ENCODE results near the gene XYLT2.
"Not testable (repeated sequence)": the region's sequence is repeated elsewhere in the genome, so short reads cannot be mapped to it uniquely, and the experiment has no call there.

XYLT2 gene

GRCh38 chr17:50397111-50397918 is 51.4 kb downstream of the XYLT2 start, which contains the start of gene LRRC59:
TSS of gene LRRC59 (minus strand) at chr17:50397523. CDS start at chr17:50397317, 206 bp downstream.
- Histone ChIP-seq H3K4me3 (ENCODE audit: low read length, poor library complexity, severe bottlenecking) (peak within 1 kb of the TSS; percentile 98), H3K36me3 (ENCODE audit: insufficient read depth, low read length) (peaks cover 26% of the 10 kb centered on the region; the same call in 1 of the 2 replicates), H3K4me1 (ENCODE audit: insufficient read depth, low read length, poor library complexity, severe bottlenecking) (peaks cover 25% of the 10 kb centered on the region), H3K27me3 (ENCODE audit: insufficient read depth, low read length, poor library complexity, severe bottlenecking) (no peaks in the 10 kb centered on the region), H3F3A (ENCODE audit: low read depth) (no peaks in the 10 kb centered on the region), H2AFZ (ENCODE audit: low read length) (peak within 1 kb of the TSS; percentile 99), H3K79me2 (ENCODE audit: insufficient read depth, low read length) (peaks cover 50% of the 10 kb centered on the region), H3K9me3 (ENCODE audit: insufficient read depth, low read depth, low read length) (no peaks in the 10 kb centered on the region), H4K20me1 (ENCODE audit: insufficient read depth, low read length, poor library complexity, severe bottlenecking) (peaks cover 45% of the 10 kb centered on the region), H3K9ac (ENCODE audit: low read depth, low read length, poor library complexity, severe bottlenecking) (peak within 1 kb of the TSS; percentile 98), H3K4me2 (ENCODE audit: low read depth, low read length, poor library complexity, severe bottlenecking) (peak within 1 kb of the TSS; percentile 96), H3K9me2 (replicated peaks; ENCODE audit: low read depth, low read length) (no peaks in the 10 kb centered on the region)
- TF ChIP-seq EZH2phosphoT487 (IDR thresholded peaks at IDR 0.05; ENCODE audit: borderline replicate concordance) (no peak), CTCF (conservative IDR thresholded peaks at IDR 0.05; ENCODE audit: low read length) (peak; percentile 86)

DNA sequence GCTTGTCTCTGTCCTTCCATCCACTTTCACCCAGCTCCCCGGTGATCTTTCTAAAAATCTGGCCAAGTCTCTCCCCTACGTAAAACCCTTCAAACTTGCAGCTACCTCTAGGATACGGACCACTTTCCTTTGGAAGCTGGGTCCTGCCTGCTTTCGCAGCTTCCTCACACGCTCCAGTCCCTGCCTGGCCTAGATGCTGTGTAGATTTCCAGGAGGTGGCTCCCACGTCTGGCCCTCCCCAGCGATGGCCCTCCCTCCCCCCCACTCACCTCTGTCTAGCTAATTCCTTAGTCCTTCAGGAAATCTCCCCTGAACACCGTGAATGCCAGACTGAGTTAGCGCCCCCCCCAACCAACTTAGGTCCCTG is 52.0 kb downstream of the XYLT2 start:
- Histone ChIP-seq H3K9ac (ENCODE audit: low read depth, low read length, poor library complexity, severe bottlenecking) (peak overlapping the region; percentile 98), H3K9me3 (ENCODE audit: insufficient read depth, low read depth, low read length) (no peaks in the 10 kb centered on the region), H3K4me3 (ENCODE audit: low read length, poor library complexity, severe bottlenecking) (peak overlapping the region; percentile 98), H3K4me2 (ENCODE audit: low read depth, low read length, poor library complexity, severe bottlenecking) (peak overlapping the region; percentile 96), H3F3A (ENCODE audit: low read depth) (no peaks in the 10 kb centered on the region), H3K79me2 (ENCODE audit: insufficient read depth, low read length) (peaks cover 44% of the 10 kb centered on the region), H3K9me2 (replicated peaks; ENCODE audit: low read depth, low read length) (no peaks in the 10 kb centered on the region), H3K27me3 (ENCODE audit: insufficient read depth, low read length, poor library complexity, severe bottlenecking) (no peaks in the 10 kb centered on the region), H4K20me1 (ENCODE audit: insufficient read depth, low read length, poor library complexity, severe bottlenecking) (peaks cover 41% of the 10 kb centered on the region), H3K4me1 (ENCODE audit: insufficient read depth, low read length, poor library complexity, severe bottlenecking) (peaks cover 25% of the 10 kb centered on the region), H3K36me3 (ENCODE audit: insufficient read depth, low read length) (peaks cover 20% of the 10 kb centered on the region; the same call in 1 of the 2 replicates), H2AFZ (ENCODE audit: low read length) (peak overlapping the region; percentile 99)
- TF ChIP-seq CTCF (conservative IDR thresholded peaks at IDR 0.05; ENCODE audit: low read length) = no peak
- TF ChIP-seq EZH2phosphoT487 (IDR thresholded peaks at IDR 0.05; ENCODE audit: borderline replicate concordance) = no peak

DNA sequence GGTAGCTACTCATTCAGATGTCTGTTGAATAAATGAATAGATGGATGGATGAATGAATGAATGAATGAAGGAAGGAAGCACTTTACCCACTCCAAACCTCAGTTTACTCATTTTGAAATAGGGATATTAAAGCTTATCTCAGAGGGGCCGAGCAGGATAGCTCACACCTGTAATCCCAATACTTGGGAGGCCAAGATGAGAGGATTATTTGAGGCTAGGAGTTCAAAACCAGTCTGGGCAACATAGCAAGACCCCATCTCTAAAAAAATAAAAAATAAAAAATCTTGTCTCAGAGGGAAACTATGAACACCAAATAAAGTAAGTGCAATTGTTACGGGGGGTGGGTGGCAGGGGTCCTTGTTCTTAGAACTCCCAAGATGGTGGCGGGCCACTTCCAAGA is 52.7 kb downstream of the XYLT2 start:
- H3K9me3 ChIP-seq (ENCODE audit: insufficient read depth, low read depth, low read length); H3K4me3 ChIP-seq (ENCODE audit: low read length, poor library complexity, severe bottlenecking); H3K9me2 ChIP-seq (replicated peaks; ENCODE audit: low read depth, low read length); H2AFZ ChIP-seq (ENCODE audit: low read length); H3K27me3 ChIP-seq (ENCODE audit: insufficient read depth, low read length, poor library complexity, severe bottlenecking); H3K4me2 ChIP-seq (ENCODE audit: low read depth, low read length, poor library complexity, severe bottlenecking); H3F3A ChIP-seq (ENCODE audit: low read depth); H3K9ac ChIP-seq (ENCODE audit: low read depth, low read length, poor library complexity, severe bottlenecking): not testable (repeated sequence)
- Histone ChIP-seq H3K4me1 (ENCODE audit: insufficient read depth, low read length, poor library complexity, severe bottlenecking) (peaks cover 25% of the 10 kb centered on the region), H3K36me3 (ENCODE audit: insufficient read depth, low read length) (peaks cover 13% of the 10 kb centered on the region; the same call in 1 of the 2 replicates), H3K79me2 (ENCODE audit: insufficient read depth, low read length) (peaks cover 37% of the 10 kb centered on the region), H4K20me1 (ENCODE audit: insufficient read depth, low read length, poor library complexity, severe bottlenecking) (peaks cover 34% of the 10 kb centered on the region)

GRCh38 chr17:50399591-50399990 is 53.7 kb downstream of the XYLT2 start:
- H4K20me1 ChIP-seq (ENCODE audit: insufficient read depth, low read length, poor library complexity, severe bottlenecking) = peaks cover 27% of the 10 kb centered on the region
- H3K4me3 ChIP-seq (ENCODE audit: low read length, poor library complexity, severe bottlenecking); H2AFZ ChIP-seq (ENCODE audit: low read length); H3K9ac ChIP-seq (ENCODE audit: low read depth, low read length, poor library complexity, severe bottlenecking); H3K27me3 ChIP-seq (ENCODE audit: insufficient read depth, low read length, poor library complexity, severe bottlenecking); H3K4me2 ChIP-seq (ENCODE audit: low read depth, low read length, poor library complexity, severe bottlenecking); H3K9me3 ChIP-seq (ENCODE audit: insufficient read depth, low read depth, low read length); H3K9me2 ChIP-seq (replicated peaks; ENCODE audit: low read depth, low read length); H3K36me3 ChIP-seq (ENCODE audit: insufficient read depth, low read length); H3F3A ChIP-seq (ENCODE audit: low read depth): not testable (repeated sequence)
- H3K4me1 ChIP-seq (ENCODE audit: insufficient read depth, low read length, poor library complexity, severe bottlenecking) = peaks cover 25% of the 10 kb centered on the region
- peaks cover 28% of the 10 kb centered on the region for H3K79me2 ChIP-seq (ENCODE audit: insufficient read depth, low read length)

DNA sequence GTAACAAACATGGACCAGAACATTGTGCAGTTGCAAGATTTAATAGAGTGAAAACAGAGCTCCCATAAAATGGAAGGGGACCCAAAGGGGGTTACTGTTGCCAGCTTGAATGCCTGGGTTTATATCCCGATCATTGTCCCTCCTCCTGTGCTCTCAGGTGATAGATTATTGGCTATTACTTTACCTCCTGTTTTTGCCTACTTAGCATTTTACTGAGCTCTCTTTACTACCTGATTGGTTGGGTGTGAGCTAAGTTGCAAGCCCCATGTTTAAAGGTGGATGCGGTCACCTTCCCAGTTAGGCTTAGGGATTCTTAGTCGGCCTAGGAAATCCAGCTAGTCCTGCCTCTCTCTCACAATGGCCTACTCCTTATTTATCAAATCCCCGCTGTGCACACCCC is 59.4 kb downstream of the XYLT2 start:
- not testable (repeated sequence) for H2AFZ ChIP-seq (ENCODE audit: low read length); H3K9me3 ChIP-seq (ENCODE audit: insufficient read depth, low read depth, low read length); H3K27me3 ChIP-seq (ENCODE audit: insufficient read depth, low read length, poor library complexity, severe bottlenecking); H3F3A ChIP-seq (ENCODE audit: low read depth); H3K79me2 ChIP-seq (ENCODE audit: insufficient read depth, low read length); H3K9me2 ChIP-seq (replicated peaks; ENCODE audit: low read depth, low read length); H4K20me1 ChIP-seq (ENCODE audit: insufficient read depth, low read length, poor library complexity, severe bottlenecking); H3K36me3 ChIP-seq (ENCODE audit: insufficient read depth, low read length); H3K4me3 ChIP-seq (ENCODE audit: low read length, poor library complexity, severe bottlenecking); H3K4me2 ChIP-seq (ENCODE audit: low read depth, low read length, poor library complexity, severe bottlenecking); H3K9ac ChIP-seq (ENCODE audit: low read depth, low read length, poor library complexity, severe bottlenecking); H3K4me1 ChIP-seq (ENCODE audit: insufficient read depth, low read length, poor library complexity, severe bottlenecking)

All from Loucy (cell line).